Activated naive CD4-positive, alpha-beta T cell treated with anti-CD3 and anti-CD28 coated beads, Interleukin-2, amount 10 ng/mL, durations not matched to agents 7 days and 5 days (primary cell): Measurements from ENCODE around the gene SLC37A3.
"Not testable (repeated sequence)": the region's sequence is repeated elsewhere in the genome, so short reads cannot be mapped to it uniquely, and the experiment has no call there.

ENCODE experiments used
- CTCF ChIA-PET: fragments of 350-600 bp; sonication (Branson Sonifier 250); formaldehyde crosslinking; loops from one replicate; lab custom pipeline; 2021; ENCODE audit warnings: antibody characterized with exemption; lab: Charles Lee
- DNase-seq: peaks from one replicate; pipeline ENCODE4 v3.0.0-alpha.2; 2020
- H3K27ac Mint-ChIP-seq: one replicate; pipeline ENCODE4 v1.8.0; 2021; ENCODE audit warnings: mild to moderate bottlenecking, moderate library complexity, mixed read lengths
- H3K27me3 Mint-ChIP-seq: one replicate; pipeline ENCODE4 v1.8.0; 2021; ENCODE audit warnings: mild to moderate bottlenecking, mixed read lengths
- H3K36me3 Mint-ChIP-seq: one replicate; pipeline ENCODE4 v1.8.0; 2021; ENCODE audit warnings: mixed read lengths
- H3K4me1 Mint-ChIP-seq: one replicate; pipeline ENCODE4 v1.8.0; 2021; ENCODE audit warnings: mixed read lengths
- H3K4me3 Mint-ChIP-seq: one replicate; pipeline ENCODE4 v1.8.0; 2021; ENCODE audit warnings: mild to moderate bottlenecking, moderate library complexity, mixed read lengths
- H3K9me3 Mint-ChIP-seq: one replicate; pipeline ENCODE4 v1.8.0; 2021; ENCODE audit warnings: mixed read lengths

The SLC37A3 gene

GRCh38 chr7:140324714-140325113, 73.6 kb downstream of the SLC37A3 start:
- no peaks in the 10 kb centered on the region for H3K27me3 Mint-ChIP-seq
- H3K4me3 Mint-ChIP-seq = no peak overlapping the region
- no peak overlapping the region for H3K27ac Mint-ChIP-seq
- no peaks in the 10 kb centered on the region for H3K4me1 Mint-ChIP-seq
- H3K9me3 Mint-ChIP-seq = no peaks in the 10 kb centered on the region
- H3K36me3 Mint-ChIP-seq = no peaks in the 10 kb centered on the region
- CTCF ChIA-PET = interaction anchor here (1.2 to 3.3 kb wide), 5 partner anchors 9 to 704 kb away, joined by 3 to 18 read pairs (median 4); no protein-coding TSS in a partner anchor
- DNase-seq = no peak

- CTCF ChIA-PET = no interaction called here
- no peak overlapping the region for H3K4me3 Mint-ChIP-seq
- no peaks in the 10 kb centered on the region for H3K9me3 Mint-ChIP-seq
- H3K27me3 Mint-ChIP-seq = no peaks in the 10 kb centered on the region
- H3K4me1 Mint-ChIP-seq = no peaks in the 10 kb centered on the region
- H3K27ac Mint-ChIP-seq = no peak overlapping the region
- peaks cover 2% of the 10 kb centered on the region for H3K36me3 Mint-ChIP-seq
- no peak for DNase-seq
Measured at GRCh38 chr7:140322759-140323158, 75.6 kb downstream of the SLC37A3 start.

GRCh38 chr7:140320078-140320477, 78.3 kb downstream of the SLC37A3 start:
- H3K9me3 Mint-ChIP-seq, H3K27ac Mint-ChIP-seq, CTCF ChIA-PET, H3K27me3 Mint-ChIP-seq, DNase-seq, H3K4me3 Mint-ChIP-seq, H3K36me3 Mint-ChIP-seq: not testable (repeated sequence)
- H3K4me1 Mint-ChIP-seq = peaks cover 18% of the 10 kb centered on the region

- peaks cover 19% of the 10 kb centered on the region for H3K4me1 Mint-ChIP-seq
- H3K27me3 Mint-ChIP-seq = no peaks in the 10 kb centered on the region
- no peak for DNase-seq
- H3K36me3 Mint-ChIP-seq = peaks cover 5% of the 10 kb centered on the region
- no peak overlapping the region for H3K4me3 Mint-ChIP-seq
- H3K27ac Mint-ChIP-seq = no peak overlapping the region
- H3K9me3 Mint-ChIP-seq = no peaks in the 10 kb centered on the region
- CTCF ChIA-PET = interaction anchor here (1.4 kb wide), 1 partner anchor 14 kb away, joined by 4 read pairs; no protein-coding TSS in a partner anchor
Measured at GRCh38 chr7:140317999-140318398, 80.3 kb downstream of the SLC37A3 start.

- DNase-seq = no peak
- H3K36me3 Mint-ChIP-seq = peaks cover 9% of the 10 kb centered on the region
- no peaks in the 10 kb centered on the region for H3K27me3 Mint-ChIP-seq
- peaks cover 23% of the 10 kb centered on the region for H3K4me1 Mint-ChIP-seq
- CTCF ChIA-PET = interaction anchor here (1.4 kb wide), 1 partner anchor 13 kb away, joined by 4 read pairs; no protein-coding TSS in a partner anchor
- H3K27ac Mint-ChIP-seq = no peak overlapping the region
- H3K9me3 Mint-ChIP-seq = peaks cover 4% of the 10 kb centered on the region
- H3K4me3 Mint-ChIP-seq = no peak overlapping the region
Measured at GRCh38 chr7:140317597-140317996, 80.7 kb downstream of the SLC37A3 start.

DNA sequence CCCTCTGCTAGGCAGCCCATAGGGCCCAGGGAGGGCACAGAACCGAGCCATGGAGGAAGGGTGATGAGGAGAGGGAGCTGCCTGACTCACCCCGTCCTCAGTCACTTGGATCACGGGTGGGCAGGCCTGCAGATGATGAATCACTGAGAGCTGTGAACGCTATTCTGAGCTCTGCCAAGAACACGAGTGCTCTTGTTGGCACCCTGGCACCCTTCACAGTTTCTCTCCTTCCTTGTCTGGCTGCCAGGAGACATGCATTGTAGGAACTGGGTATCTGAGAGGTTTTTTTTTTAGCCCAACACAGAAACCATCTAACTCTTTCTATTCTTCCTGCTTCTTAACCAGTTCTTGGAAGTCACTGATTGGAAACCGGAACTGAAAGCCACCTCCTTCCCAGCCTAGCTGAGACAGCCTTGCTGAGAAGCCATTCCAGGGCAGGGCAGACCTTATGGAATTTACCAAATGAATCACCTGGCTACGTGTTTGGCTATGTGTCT, 82.1 kb downstream of the SLC37A3 start:
- Mint-ChIP-seq H3K36me3 (peaks cover 16% of the 10 kb centered on the region), H3K9me3 (peaks cover 12% of the 10 kb centered on the region), H3K27ac (no peak overlapping the region), H3K27me3 (no peaks in the 10 kb centered on the region), H3K4me1 (peaks cover 25% of the 10 kb centered on the region), H3K4me3 (no peak overlapping the region)
- CTCF ChIA-PET = interaction anchor here (1.4 to 1.5 kb wide), 2 partner anchors 9 to 12 kb away, joined by 4 read pairs; no protein-coding TSS in a partner anchor
- DNase-seq = no peak

GRCh38 chr7:140315498-140316164, 82.7 kb downstream of the SLC37A3 start:
- CTCF ChIA-PET = interaction anchor here (0.6 to 1.5 kb wide), 3 partner anchors 10 to 33 kb away, joined by 3 to 4 read pairs (median 4); no protein-coding TSS in a partner anchor
- Mint-ChIP-seq H3K4me3 (no peak overlapping the region), H3K36me3 (peaks cover 16% of the 10 kb centered on the region), H3K9me3 (peaks cover 12% of the 10 kb centered on the region), H3K27me3 (no peaks in the 10 kb centered on the region), H3K4me1 (peaks cover 25% of the 10 kb centered on the region), H3K27ac (no peak overlapping the region)
- no peak for DNase-seq

DNA sequence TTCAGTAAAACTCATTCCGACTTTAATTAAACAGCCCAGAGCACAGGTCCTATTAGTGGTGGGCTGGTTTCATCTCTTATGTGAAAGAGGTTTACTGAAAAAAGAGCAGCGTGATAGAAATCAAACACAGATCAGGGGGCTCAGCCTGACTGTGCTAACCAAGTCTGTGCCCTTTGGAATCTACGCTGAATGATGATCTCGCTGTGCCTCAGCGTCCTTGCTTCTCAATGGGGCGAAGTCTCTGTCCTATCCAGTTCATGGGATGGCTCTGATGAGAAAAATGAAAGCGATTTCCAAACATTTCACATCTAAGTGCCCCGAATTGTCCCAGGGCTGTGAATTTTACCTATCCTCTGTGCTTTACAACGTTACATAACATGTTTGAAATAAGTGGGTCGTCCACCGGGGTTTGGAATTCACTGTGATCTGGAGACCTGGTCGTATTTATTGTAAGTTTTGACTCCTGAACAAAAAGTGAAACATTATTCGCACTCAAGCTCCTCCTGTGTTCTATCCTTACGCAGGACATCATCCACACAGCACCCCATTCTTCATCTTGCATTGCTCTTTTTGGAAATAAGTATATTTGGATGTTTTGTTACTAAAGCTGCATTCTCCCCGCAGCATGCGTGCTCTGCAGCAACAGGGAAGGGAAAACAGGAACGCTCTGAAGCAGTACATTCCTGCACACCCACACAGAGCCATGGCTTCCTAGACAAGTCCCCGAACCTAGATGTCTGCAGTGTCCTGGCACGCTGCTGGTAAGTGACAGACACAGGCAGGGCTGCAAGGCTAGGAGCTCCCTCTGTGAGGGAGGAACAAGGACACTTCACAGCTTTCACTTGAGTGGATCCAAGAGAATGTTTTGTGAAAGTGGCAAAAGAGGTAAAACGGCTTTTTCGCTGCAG, 83.5 kb downstream of the SLC37A3 start:
- Mint-ChIP-seq H3K9me3 (peaks cover 12% of the 10 kb centered on the region), H3K4me3 (no peak overlapping the region), H3K4me1 (peaks cover 25% of the 10 kb centered on the region), H3K27ac (no peak overlapping the region), H3K36me3 (peaks cover 16% of the 10 kb centered on the region), H3K27me3 (peaks cover 3% of the 10 kb centered on the region)
- CTCF ChIA-PET = interaction anchor here (0.6 to 1.5 kb wide), 3 partner anchors 11 to 34 kb away, joined by 3 to 4 read pairs (median 4); no protein-coding TSS in a partner anchor
- DNase-seq = no peak

DNA sequence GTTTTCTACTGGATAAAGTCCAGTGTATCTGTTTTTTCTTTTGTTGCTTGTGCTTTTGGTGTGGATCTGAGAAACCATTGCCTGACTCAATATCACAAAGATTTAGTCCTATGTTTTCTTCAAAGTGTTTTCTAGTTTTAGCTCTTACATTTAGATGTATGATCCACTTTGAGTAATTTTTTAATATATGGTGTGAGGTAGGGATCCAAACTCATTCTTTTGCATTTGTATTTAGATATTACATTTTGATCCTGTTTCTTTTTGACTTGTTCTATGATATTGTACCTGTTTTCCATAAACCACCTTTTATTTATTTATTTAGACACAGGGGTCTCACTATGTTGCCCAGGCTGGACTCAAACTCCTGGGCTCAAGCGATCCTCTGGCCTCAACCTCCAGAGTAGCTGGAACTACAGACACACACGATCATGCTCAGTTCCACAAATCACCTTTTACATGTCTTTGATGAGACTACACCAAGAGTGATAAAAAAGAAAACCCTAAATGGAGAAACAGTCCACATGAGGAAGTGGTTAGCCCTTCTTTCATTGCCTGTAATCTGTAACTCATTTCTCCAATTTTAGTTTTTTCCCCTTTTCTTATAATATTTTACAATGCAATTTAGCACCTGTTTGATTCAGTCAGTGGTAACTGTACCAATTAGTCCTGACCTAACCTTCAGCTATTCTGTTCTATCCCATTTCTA, 86.0 kb downstream of the SLC37A3 start:
- Mint-ChIP-seq H3K27ac (no peak overlapping the region), H3K36me3 (peaks cover 14% of the 10 kb centered on the region), H3K27me3 (peaks cover 8% of the 10 kb centered on the region), H3K4me1 (peaks cover 25% of the 10 kb centered on the region), H3K9me3 (peaks cover 12% of the 10 kb centered on the region), H3K4me3 (no peak overlapping the region)
- no peak for DNase-seq
- CTCF ChIA-PET = no interaction called here

DNA sequence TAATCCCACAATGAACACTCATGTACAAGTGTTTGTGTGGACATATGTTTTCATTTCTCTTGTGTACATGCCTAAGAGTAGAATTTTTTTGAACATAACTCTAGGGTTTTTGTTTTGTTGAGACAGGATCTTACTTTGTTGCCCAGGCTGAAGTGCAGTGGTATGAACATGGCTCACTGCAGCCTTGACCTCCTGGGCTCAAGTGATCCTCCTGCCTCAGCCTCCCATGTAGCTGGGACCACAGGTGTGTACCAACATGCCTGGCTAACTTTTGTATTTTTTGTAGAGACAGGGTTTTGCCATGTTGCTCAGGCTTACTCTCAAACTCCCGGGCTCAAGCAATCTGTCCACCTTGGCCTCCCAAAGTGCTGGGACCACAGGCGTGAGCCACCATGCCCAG, 87.2 kb downstream of the SLC37A3 start:
- H3K27ac Mint-ChIP-seq, DNase-seq, CTCF ChIA-PET, H3K4me3 Mint-ChIP-seq, H3K27me3 Mint-ChIP-seq: not testable (repeated sequence)
- peaks cover 16% of the 10 kb centered on the region for H3K4me1 Mint-ChIP-seq
- H3K9me3 Mint-ChIP-seq = peaks cover 12% of the 10 kb centered on the region
- peaks cover 13% of the 10 kb centered on the region for H3K36me3 Mint-ChIP-seq

- no peak for DNase-seq
- Mint-ChIP-seq H3K27ac (no peak overlapping the region), H3K36me3 (peaks cover 13% of the 10 kb centered on the region), H3K9me3 (peaks cover 12% of the 10 kb centered on the region), H3K4me1 (peaks cover 9% of the 10 kb centered on the region), H3K27me3 (peaks cover 8% of the 10 kb centered on the region), H3K4me3 (no peak overlapping the region)
- CTCF ChIA-PET = interaction anchor here (0.6 kb wide), 1 partner anchor 133 kb away, joined by 3 read pairs; no protein-coding TSS in a partner anchor
Measured at GRCh38 chr7:140310337-140311002, 87.9 kb downstream of the SLC37A3 start.

- Mint-ChIP-seq H3K4me3 (no peak overlapping the region), H3K36me3 (peaks cover 12% of the 10 kb centered on the region), H3K4me1 (peaks cover 11% of the 10 kb centered on the region), H3K27me3 (peaks cover 8% of the 10 kb centered on the region), H3K9me3 (peaks cover 12% of the 10 kb centered on the region), H3K27ac (no peak overlapping the region)
- DNase-seq = no peak
- CTCF ChIA-PET = interaction anchor here (0.7 kb wide), 1 partner anchor 527 kb away, joined by 3 read pairs; no protein-coding TSS in a partner anchor
Measured at GRCh38 chr7:140308060-140308459, 90.3 kb downstream of the SLC37A3 start.

DNA sequence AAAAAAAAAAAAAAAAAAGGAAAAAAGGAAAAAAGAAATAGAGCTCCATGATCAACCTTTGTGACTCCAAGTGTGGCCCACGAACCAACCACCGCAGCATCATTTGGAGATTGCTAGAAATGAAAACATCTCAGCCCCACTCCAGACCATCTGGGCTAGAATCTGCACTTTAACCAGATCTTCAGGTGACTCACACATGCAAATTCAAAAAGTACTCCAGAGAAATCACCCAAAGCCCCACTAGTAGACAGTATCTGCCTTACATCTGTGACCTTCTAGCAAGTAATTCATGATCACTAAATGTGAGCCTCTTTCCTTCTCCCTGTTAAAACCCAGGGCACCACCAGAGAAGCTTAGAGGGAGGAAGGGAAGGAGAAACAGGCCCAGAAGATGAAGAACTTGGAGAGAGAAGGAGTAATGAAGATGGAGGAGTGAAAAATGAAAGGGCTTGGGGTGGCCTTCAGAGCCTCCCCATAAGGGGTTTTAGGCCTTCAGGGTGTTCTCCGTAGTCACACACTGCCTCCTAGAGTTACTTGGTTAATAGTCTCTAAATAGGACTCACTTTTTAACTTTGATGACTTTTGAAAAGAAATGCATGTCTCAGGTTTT, 94.0 kb downstream of the SLC37A3 start:
- Mint-ChIP-seq H3K4me3 (no peak overlapping the region), H3K9me3 (no peaks in the 10 kb centered on the region), H3K36me3 (no peaks in the 10 kb centered on the region), H3K27ac (no peak overlapping the region), H3K27me3 (peaks cover 4% of the 10 kb centered on the region), H3K4me1 (peaks cover 5% of the 10 kb centered on the region)
- CTCF ChIA-PET = interaction anchor here (0.6 to 1.8 kb wide), 23 partner anchors 11 to 247 kb away, joined by 3 to 9 read pairs (median 4); partner anchors contain the start of gene PARP12
- DNase-seq = peak; percentile 64
